Lower leg skin (tissue), 4 donors: ENCODE data around the gene JPH3. TPM values are rescaled to one million over a fixed set of nuclear protein-coding genes. Genes with fewer than 3 reads are reported as not detected.
A peak's percentile ranks its signal among the peaks of the same experiment; 100 is the strongest.

ENCODE experiments used
- DNase-seq, 2 donors: peaks; one replicate each; pipeline ENCODE4 v3.0.0-alpha.2; 2019; ENCODE audit warnings: low spot score in 2 of 2
- H3K4me3 ChIP-seq: fragments of 200-600 bp; sonication (generic); 2 replicates; pipeline ENCODE4 v1.5.1; 2017; ENCODE audit warnings: mild to moderate bottlenecking, low read depth; ENCODE audit not compliant: poor library complexity, severe bottlenecking
- POLR2A ChIP-seq, 2 donors: fragments of 450-650 bp; IDR thresholded peaks; one replicate each; pipeline ENCODE4 v1.6.1; 2016 to 2017; ENCODE audit warnings: antibody characterized with exemption in 2 of 2, mild to moderate bottlenecking in 1 of 2, moderate library complexity in 1 of 2
- WGBS, 2 donors: methylation state at CpG; one replicate each; pipeline ENCODE4 v1.1.5; 2018; 5-methylcytosine and 5-hydroxymethylcytosine counted together
- intact Hi-C: fragments of 100-400 bp; cut with DNase I; formaldehyde crosslinking; loops from one replicate; pipeline ENCODE4 v1.15.0; 2023; ENCODE audit warnings: low total_unique reads
- total RNA-seq, 4 donors: library from RNA; depleted of rRNA; stranded (reverse); fragments of >200 nt; gene quantifications; one replicate each; pipeline ENCODE4 v1.1.0, GENCODE V29; 2016
- TF ChIP-seq, protein P1 (sequence below), 3 donors: fragments of 450-650 bp; IDR thresholded peaks; one replicate each; pipeline ENCODE4 v1.5.1; 2016; ENCODE audit warnings: antibody characterized with exemption in 3 of 3, mild to moderate bottlenecking in 3 of 3, moderate library complexity in 2 of 3

The JPH3 gene
- total RNA-seq, 4 donors from 2014 or later: not detected

DNA sequence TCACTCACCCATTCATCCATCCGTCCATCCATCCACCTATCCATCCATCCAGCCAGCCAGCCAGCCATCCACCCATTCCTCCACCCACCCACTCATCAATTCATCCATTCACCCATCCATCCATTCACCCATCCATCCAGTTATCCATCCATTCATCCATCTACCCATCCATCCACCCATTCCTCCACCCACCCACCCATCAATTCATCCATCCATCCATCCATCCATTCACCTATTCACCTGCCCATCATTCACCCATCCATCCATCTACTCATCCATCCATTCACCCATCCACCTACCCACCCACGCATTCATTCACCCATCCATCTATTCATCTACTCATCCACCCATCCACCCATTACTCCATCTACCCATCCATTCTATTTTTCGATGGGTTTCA is 43.6 kb upstream of the JPH3 start:
- intact Hi-C loops: no loop called here
- TF ChIP-seq POLR2A (IDR thresholded peaks at IDR 0.05): no peak
- TF ChIP-seq, protein P1, sequence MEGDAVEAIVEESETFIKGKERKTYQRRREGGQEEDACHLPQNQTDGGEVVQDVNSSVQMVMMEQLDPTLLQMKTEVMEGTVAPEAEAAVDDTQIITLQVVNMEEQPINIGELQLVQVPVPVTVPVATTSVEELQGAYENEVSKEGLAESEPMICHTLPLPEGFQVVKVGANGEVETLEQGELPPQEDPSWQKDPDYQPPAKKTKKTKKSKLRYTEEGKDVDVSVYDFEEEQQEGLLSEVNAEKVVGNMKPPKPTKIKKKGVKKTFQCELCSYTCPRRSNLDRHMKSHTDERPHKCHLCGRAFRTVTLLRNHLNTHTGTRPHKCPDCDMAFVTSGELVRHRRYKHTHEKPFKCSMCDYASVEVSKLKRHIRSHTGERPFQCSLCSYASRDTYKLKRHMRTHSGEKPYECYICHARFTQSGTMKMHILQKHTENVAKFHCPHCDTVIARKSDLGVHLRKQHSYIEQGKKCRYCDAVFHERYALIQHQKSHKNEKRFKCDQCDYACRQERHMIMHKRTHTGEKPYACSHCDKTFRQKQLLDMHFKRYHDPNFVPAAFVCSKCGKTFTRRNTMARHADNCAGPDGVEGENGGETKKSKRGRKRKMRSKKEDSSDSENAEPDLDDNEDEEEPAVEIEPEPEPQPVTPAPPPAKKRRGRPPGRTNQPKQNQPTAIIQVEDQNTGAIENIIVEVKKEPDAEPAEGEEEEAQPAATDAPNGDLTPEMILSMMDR (IDR thresholded peaks at IDR 0.05): no peak
- 83 to 90% methylated on average over 3 of the region's 3 CpGs for WGBS, 2 donors
- DNase-seq: no peak
- H3K4me3 ChIP-seq: no peak overlapping the region

DNA sequence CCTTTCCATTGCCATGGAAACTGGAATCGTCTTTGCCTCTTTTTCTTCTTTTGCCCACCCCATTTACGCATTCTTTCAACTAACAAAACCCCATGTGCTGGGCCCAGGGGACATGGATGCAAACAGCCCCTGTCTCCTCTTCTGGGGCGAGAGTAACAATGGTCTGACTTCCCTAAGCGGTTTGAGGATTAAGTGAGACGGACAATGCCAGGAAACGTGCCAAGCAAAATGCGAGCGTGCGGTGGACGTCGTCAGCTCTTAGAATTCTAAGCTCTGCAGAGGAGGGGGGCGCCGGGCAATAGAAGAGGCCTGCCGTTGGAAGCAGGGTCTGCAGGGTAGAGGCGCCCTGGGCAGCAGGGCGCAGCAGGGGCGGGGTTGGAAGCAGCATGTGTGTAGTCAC is 42.4 kb upstream of the JPH3 start:
- H3K4me3 ChIP-seq: no peak overlapping the region
- TF ChIP-seq, protein P1 (IDR thresholded peaks at IDR 0.05): no peak
- no peak for TF ChIP-seq POLR2A (IDR thresholded peaks at IDR 0.05)
- intact Hi-C loops: loop anchor here (5.0 kb wide), 1 partner anchor 1297 kb away; the partner anchor contains the start of genes GALNS and TRAPPC2L
- no peak for DNase-seq
- 77 to 79% methylated on average over 17 of the region's 17 CpGs for WGBS, 2 donors

DNA sequence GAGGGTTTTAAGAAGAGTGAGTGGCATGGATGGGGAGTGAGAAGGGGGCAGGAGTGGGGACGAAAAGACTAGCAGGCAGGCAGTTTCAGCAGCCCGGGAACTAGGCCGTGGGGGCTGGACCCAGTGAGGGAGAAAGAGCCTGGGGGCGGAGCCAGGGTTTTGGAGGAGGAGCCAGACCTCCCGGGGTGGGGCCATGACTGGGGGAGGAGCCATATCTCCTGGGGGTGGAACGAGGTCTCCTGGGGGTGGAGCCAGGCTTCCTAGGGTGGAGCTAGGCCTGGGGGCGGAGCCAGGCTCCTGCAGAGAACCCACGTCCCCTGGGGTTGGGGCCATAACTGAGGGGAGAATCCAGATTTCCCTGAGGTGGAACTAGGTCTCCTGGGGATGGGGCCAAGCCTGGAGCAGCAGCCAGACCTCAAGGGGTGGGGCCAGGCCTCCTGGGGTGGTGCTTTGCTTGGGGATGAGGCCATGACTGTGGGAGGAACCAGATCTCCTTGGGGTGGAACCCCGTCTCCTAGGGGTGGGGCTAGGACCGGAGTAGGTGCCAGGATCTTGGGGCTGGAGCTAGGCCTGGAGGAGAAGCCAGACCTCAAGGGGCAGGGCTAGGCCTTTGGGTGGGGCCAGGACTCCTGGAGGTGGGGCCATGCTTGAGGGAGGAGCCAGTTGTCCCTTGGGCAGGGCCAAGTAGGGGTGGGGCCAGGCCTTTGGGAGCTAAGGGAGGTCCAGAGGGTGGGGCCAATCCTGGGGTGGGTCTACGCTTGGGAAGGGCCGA is 41.7 kb upstream of the JPH3 start:
- DNase-seq: peak in 1 of 2 donors; percentile 48
- 65 to 70% methylated on average over 12 of the region's 12 CpGs for WGBS, 2 donors
- intact Hi-C loops: loop anchor here (5.0 kb wide), 1 partner anchor 1297 kb away; the partner anchor contains the start of genes GALNS and TRAPPC2L
- no peak overlapping the region for H3K4me3 ChIP-seq
- TF ChIP-seq, protein P1 (IDR thresholded peaks at IDR 0.05): no peak
- TF ChIP-seq POLR2A (IDR thresholded peaks at IDR 0.05): no peak

DNA sequence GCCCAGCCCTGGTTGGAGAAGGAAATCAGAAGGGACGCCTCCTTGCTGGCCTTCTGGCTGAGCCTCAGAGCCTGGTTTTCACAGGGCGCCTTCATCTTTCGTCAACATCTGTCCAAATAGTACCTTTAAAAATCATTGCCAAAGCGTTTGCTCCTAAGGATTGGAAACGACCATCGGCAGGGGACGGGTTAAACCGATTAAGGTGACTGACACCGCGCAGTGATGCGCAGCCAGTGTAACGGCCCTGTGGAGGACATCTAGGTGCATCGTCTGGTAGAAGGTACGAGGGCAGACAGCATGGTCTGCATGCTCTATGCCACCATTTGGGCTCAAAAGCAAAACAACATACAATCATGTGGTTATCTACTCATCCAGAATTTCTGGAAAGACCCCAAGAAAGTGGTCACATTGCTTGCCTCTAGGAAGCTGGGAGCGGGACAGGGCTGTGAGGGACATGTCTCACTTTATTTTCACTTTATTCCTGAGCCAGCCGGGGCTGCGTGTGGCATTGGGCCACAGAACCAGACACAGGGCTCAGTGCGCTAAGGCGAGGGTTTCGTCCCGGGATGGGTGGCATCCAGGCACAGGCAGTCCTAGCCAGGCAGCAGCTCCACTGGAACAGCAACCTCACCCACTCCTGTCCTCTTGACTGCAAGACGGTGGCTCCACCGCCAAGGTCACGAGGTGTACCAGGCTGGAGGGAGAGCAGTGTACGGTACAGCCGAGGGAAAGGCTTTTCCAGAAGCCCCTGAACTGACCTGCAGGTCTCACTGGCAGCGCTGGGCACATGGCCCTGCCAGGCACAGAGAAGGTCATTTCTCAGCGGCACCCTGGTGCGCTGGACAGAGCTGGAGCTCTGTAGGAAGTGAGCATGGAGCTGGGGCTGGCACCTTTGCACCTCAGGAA is 40.9 kb upstream of the JPH3 start:
- intact Hi-C loops: loop anchor here (5.0 kb wide), 1 partner anchor 1296 kb away; the partner anchor contains the start of genes GALNS and TRAPPC2L
- no peak for TF ChIP-seq POLR2A (IDR thresholded peaks at IDR 0.05)
- TF ChIP-seq, protein P1 (IDR thresholded peaks at IDR 0.05): no peak
- DNase-seq: no peak
- H3K4me3 ChIP-seq: no peak overlapping the region
- 81 to 84% methylated on average over 29 of the region's 29 CpGs for WGBS, 2 donors

DNA sequence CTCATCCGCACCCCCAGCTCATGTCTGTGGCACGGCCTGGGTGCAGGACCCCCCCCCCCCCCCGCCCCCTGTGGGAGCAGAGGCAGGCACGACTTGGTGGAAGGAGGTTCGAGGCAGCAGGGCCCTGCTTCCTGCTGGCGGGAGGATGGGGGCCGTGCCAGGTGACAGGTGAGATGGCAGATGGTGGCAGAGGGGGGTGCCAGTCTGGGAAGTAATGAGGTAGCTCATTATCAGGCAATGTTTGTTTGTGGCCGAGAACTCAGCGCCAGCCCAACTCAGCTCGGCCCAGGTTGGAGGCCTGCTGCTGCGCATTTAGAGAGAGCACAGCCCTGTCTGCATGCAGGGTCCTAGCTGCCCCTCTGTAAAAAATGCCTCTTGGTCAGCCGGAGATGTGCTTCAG is 40.1 kb upstream of the JPH3 start:
- no peak for DNase-seq
- intact Hi-C loops: loop anchor here (5.0 kb wide), 1 partner anchor 1295 kb away; the partner anchor contains the start of genes GALNS and TRAPPC2L
- H3K4me3 ChIP-seq: no peak overlapping the region
- TF ChIP-seq, protein P1 (IDR thresholded peaks at IDR 0.05): no peak
- TF ChIP-seq POLR2A (IDR thresholded peaks at IDR 0.05): no peak
- 68 to 73% methylated on average over 11 to 12 of the region's 12 CpGs for WGBS, 2 donors
